Liver (tissue), 9 donors: ENCODE data around the gene HSPG2. TPM values are rescaled to one million over a fixed set of nuclear protein-coding genes. Genes with fewer than 3 reads are reported as not detected.

Experiments used
- DNase-seq: peaks from one replicate; pipeline ENCODE4 v3.0.0-alpha.2; 2017; ENCODE audit warnings: low spot score
- H3K27ac ChIP-seq, 2 donors: one replicate each; pipeline ENCODE4 v1.7.0; 2013; ENCODE audit warnings: inconsistent platforms in 2 of 2, low read length in 2 of 2, control low read depth in 1 of 2, low read depth in 1 of 2, mild to moderate bottlenecking in 1 of 2
- H3K27me3 ChIP-seq, 4 donors: one replicate each; pipeline versions ENCODE4 v1.6.1 to v1.7.0; 2013; ENCODE audit warnings: low read length in 3 of 4, inconsistent platforms in 1 of 4, mild to moderate bottlenecking in 1 of 4, moderate library complexity in 1 of 4; ENCODE audit not compliant: control insufficient read depth in 4 of 4, insufficient read depth in 4 of 4
- H3K36me3 ChIP-seq, 4 donors: one replicate each; pipeline versions ENCODE4 v1.6.1 to v1.7.0; 2013; ENCODE audit warnings: low read length in 3 of 4, mild to moderate bottlenecking in 3 of 4, low read depth in 1 of 4, moderate library complexity in 1 of 4; ENCODE audit not compliant: control insufficient read depth in 4 of 4, insufficient read depth in 3 of 4
- H3K4me1 ChIP-seq, 4 donors: one replicate each; pipeline versions ENCODE4 v1.6.1 to v1.7.0; 2013; ENCODE audit warnings: low read length in 3 of 4, mild to moderate bottlenecking in 3 of 4, moderate library complexity in 1 of 4; ENCODE audit not compliant: control insufficient read depth in 4 of 4, insufficient read depth in 4 of 4
- H3K4me3 ChIP-seq, 3 donors: one replicate each; pipeline versions ENCODE4 v1.6.1 to v1.7.0; 2013; ENCODE audit warnings: low read length in 3 of 3, control low read depth in 1 of 3, low read depth in 1 of 3, mild to moderate bottlenecking in 1 of 3
- H3K9ac ChIP-seq, 2 donors: one replicate each; pipeline ENCODE4 v1.7.0; 2013; ENCODE audit warnings: low read length in 2 of 2, mild to moderate bottlenecking in 2 of 2, moderate library complexity in 2 of 2, control low read depth in 1 of 2, low read depth in 1 of 2
- H3K9me3 ChIP-seq, 4 donors: one replicate each; pipeline versions ENCODE4 v1.6.1 to v1.7.0; 2013; ENCODE audit warnings: low read length in 3 of 4; ENCODE audit not compliant: control insufficient read depth in 4 of 4
- EGR1 ChIP-seq, 2 donors: IDR thresholded peaks; 2 replicates each; pipeline ENCODE4 v1.6.1; 2016 to 2018; ENCODE audit warnings: antibody characterized with exemption in 2 of 2, low read depth in 2 of 2
- FOXA1 ChIP-seq: IDR thresholded peaks from 2 replicates; pipeline ENCODE4 v1.6.1; 2016; ENCODE audit warnings: antibody characterized with exemption
- FOXA2 ChIP-seq: IDR thresholded peaks from 2 replicates; pipeline ENCODE4 v1.6.1; 2016; ENCODE audit warnings: antibody characterized with exemption
- GABPA ChIP-seq, 2 donors: IDR thresholded peaks in 1 of 2; conservative IDR thresholded peaks in 1 of 2; 2 replicates each; pipeline ENCODE4 v1.6.1; 2016; ENCODE audit warnings: antibody characterized with exemption in 2 of 2, mild to moderate bottlenecking in 1 of 2, moderate library complexity in 1 of 2
- HNF4A ChIP-seq, 2 donors: conservative IDR thresholded peaks; 2 replicates each; pipeline ENCODE4 v1.6.1; 2016; ENCODE audit warnings: antibody characterized with exemption in 2 of 2, mild to moderate bottlenecking in 2 of 2
- HNF4G ChIP-seq: IDR thresholded peaks from 2 replicates; pipeline ENCODE4 v1.6.1; 2016; ENCODE audit warnings: antibody characterized with exemption
- JUND ChIP-seq, 2 donors: IDR thresholded peaks; 2 replicates each; pipeline ENCODE4 v1.6.1; 2016; ENCODE audit warnings: antibody characterized with exemption in 2 of 2
- NR2F2 ChIP-seq: IDR thresholded peaks from 2 replicates; pipeline ENCODE4 v1.6.1; 2016; ENCODE audit warnings: antibody characterized with exemption
- RAD21 ChIP-seq, 2 donors: IDR thresholded peaks; 2 replicates each; pipeline ENCODE4 v1.6.1; 2016; ENCODE audit warnings: antibody characterized with exemption in 2 of 2, mild to moderate bottlenecking in 2 of 2
- TAF1 ChIP-seq: conservative IDR thresholded peaks from 2 replicates; pipeline ENCODE4 v1.6.1; 2016; ENCODE audit warnings: antibody characterized with exemption, mild to moderate bottlenecking
- YY1 ChIP-seq: IDR thresholded peaks from 2 replicates; pipeline ENCODE4 v1.6.1; 2016; ENCODE audit warnings: antibody characterized with exemption, mild to moderate bottlenecking
- WGBS: extraction: QIAGEN DNeasy Blood & Tissue Kit; methylation state at CpG from one replicate; pipeline ENCODE4 v1.1.7; 2013; 5-methylcytosine and 5-hydroxymethylcytosine counted together
- polyA plus RNA-seq, 2 donors: library from polyadenylated mRNA; stranded (reverse) in 1 of 2; unstranded in 1 of 2; fragments of 200-250 nt in 1 of 2; fragments of >200 nt in 1 of 2; fragmentation: Nextera tagmentation in 1 of 2; extraction: Ambion mirVana in 1 of 2; gene quantifications; one replicate each; pipeline versions ENCODE4 v1.2.1 to v1.2.3, GENCODE V29; 2013 to 2015
- total RNA-seq, 2 donors: library from RNA; depleted of rRNA; stranded (reverse); fragments of >200 nt; gene quantifications; one replicate each; pipeline ENCODE4 v1.2.3, GENCODE V29; 2014
- TF ChIP-seq, protein P1 (sequence below): IDR thresholded peaks from 2 replicates; pipeline ENCODE4 v1.6.1; 2016; ENCODE audit warnings: antibody characterized with exemption
- TF ChIP-seq, protein P2 (sequence below): IDR thresholded peaks from 2 replicates; pipeline ENCODE4 v1.6.1; 2016; ENCODE audit warnings: antibody characterized with exemption
- TF ChIP-seq, protein P3 (sequence below): IDR thresholded peaks from 2 replicates; pipeline ENCODE4 v1.6.1; 2016; ENCODE audit warnings: antibody characterized with exemption, mild to moderate bottlenecking
- TF ChIP-seq, protein P4 (sequence below): IDR thresholded peaks from 2 replicates; pipeline ENCODE4 v1.6.1; 2016; ENCODE audit warnings: antibody characterized with exemption
- donor health status: healthy.
- donor health status: healthy.
- donor health status: healthy.
- donor health status: healthy.
- donor health status: healthy.

Gene HSPG2
- total and polyA plus RNA-seq, 4 donors: 5.6 to 43.9 (median 23.9) TPM

DNA sequence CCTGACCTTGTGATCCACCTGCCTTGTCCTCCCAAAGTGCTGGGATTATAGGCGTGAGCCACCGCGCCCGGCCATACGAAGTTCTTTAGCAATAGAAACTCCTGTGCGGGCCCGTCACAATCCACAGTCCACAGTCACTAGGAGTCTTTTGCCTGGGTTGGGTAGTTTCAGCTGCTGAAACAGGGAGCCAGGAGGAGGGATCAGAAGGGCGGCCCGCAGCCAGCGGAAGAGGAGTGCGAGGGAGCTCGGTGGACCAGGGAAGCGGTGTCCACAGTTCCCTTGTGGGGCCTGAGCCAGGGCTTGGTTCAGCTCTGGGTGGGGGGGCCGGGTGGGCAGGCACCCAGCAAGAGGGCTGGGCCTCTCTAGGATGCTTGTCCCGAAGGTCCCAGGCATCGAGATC is 17.9 kb upstream of the HSPG2 start:
- peaks cover 0 to 8% (median 0%) of the 10 kb centered on the region in 4 donors for H3K4me1 ChIP-seq
- no peaks in the 10 kb centered on the region for H3K27me3 ChIP-seq
- H3K27ac ChIP-seq: no peak overlapping the region
- DNase-seq: no peak
- H3K9ac ChIP-seq: no peak overlapping the region
- TF ChIP-seq, protein P1, sequence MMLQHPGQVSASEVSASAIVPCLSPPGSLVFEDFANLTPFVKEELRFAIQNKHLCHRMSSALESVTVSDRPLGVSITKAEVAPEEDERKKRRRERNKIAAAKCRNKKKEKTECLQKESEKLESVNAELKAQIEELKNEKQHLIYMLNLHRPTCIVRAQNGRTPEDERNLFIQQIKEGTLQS: no peak
- no peak for TF ChIP-seq HNF4G
- no peak for TF ChIP-seq JUND (IDR thresholded peaks at IDR 0.05)
- TF ChIP-seq FOXA1: no peak
- TF ChIP-seq TAF1: no peak
- no peak for TF ChIP-seq RAD21 (IDR thresholded peaks at IDR 0.05)
- TF ChIP-seq YY1: no peak
- no peak for TF ChIP-seq FOXA2
- WGBS: 81% methylated on average over 16 of the region's 16 CpGs
- no peaks in the 10 kb centered on the region for H3K36me3 ChIP-seq
- no peak overlapping the region for H3K4me3 ChIP-seq
- no peaks in the 10 kb centered on the region for H3K9me3 ChIP-seq

DNA sequence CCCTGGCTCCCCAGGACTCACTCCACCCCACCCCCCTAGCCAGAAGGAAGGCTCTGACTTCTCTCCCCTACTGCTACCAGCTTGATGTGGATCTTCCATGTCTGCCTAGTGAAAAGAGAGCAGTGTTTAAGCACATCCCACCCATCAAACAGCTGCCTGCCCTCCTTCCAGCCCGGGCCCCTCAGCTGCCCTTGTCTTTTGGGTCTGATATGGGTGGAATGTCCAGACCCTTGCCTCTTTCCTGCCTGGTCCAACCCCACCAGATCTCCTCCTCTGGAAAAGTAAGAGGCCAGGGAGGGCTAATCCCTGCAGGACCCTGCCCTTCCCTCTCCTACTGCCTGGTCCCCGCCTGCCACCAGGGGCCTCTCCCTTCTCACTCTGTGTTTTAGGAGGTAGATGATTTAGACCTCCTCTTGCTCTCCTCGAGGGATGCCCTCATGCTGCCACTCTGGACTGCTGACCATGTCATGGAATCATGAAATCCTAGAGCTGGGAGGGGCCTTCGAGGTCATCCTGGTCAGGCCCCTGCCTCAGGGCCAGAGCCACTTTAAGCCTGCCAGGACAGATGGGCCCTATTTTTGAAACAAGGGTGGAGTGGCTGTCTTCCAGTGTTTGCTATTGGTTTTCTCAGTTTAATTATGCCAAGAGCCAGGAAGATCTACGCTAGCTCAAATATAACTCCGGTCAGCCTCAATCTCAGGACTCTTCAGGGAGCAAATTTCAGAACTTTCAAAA is 15.8 kb upstream of the HSPG2 start:
- TF ChIP-seq FOXA1: no peak
- TF ChIP-seq, protein P2, sequence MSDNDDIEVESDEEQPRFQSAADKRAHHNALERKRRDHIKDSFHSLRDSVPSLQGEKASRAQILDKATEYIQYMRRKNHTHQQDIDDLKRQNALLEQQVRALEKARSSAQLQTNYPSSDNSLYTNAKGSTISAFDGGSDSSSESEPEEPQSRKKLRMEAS: no peak
- TF ChIP-seq, protein P3, sequence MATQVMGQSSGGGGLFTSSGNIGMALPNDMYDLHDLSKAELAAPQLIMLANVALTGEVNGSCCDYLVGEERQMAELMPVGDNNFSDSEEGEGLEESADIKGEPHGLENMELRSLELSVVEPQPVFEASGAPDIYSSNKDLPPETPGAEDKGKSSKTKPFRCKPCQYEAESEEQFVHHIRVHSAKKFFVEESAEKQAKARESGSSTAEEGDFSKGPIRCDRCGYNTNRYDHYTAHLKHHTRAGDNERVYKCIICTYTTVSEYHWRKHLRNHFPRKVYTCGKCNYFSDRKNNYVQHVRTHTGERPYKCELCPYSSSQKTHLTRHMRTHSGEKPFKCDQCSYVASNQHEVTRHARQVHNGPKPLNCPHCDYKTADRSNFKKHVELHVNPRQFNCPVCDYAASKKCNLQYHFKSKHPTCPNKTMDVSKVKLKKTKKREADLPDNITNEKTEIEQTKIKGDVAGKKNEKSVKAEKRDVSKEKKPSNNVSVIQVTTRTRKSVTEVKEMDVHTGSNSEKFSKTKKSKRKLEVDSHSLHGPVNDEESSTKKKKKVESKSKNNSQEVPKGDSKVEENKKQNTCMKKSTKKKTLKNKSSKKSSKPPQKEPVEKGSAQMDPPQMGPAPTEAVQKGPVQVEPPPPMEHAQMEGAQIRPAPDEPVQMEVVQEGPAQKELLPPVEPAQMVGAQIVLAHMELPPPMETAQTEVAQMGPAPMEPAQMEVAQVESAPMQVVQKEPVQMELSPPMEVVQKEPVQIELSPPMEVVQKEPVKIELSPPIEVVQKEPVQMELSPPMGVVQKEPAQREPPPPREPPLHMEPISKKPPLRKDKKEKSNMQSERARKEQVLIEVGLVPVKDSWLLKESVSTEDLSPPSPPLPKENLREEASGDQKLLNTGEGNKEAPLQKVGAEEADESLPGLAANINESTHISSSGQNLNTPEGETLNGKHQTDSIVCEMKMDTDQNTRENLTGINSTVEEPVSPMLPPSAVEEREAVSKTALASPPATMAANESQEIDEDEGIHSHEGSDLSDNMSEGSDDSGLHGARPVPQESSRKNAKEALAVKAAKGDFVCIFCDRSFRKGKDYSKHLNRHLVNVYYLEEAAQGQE: no peak
- H3K36me3 ChIP-seq: no peaks in the 10 kb centered on the region
- no peaks in the 10 kb centered on the region for H3K9me3 ChIP-seq
- H3K27ac ChIP-seq: no peak overlapping the region
- H3K27me3 ChIP-seq: no peaks in the 10 kb centered on the region
- H3K4me3 ChIP-seq: no peak overlapping the region
- DNase-seq: no peak
- peaks cover 0 to 8% (median 0%) of the 10 kb centered on the region in 4 donors for H3K4me1 ChIP-seq
- 86% methylated on average over 6 of the region's 6 CpGs for WGBS
- no peak overlapping the region for H3K9ac ChIP-seq

DNA sequence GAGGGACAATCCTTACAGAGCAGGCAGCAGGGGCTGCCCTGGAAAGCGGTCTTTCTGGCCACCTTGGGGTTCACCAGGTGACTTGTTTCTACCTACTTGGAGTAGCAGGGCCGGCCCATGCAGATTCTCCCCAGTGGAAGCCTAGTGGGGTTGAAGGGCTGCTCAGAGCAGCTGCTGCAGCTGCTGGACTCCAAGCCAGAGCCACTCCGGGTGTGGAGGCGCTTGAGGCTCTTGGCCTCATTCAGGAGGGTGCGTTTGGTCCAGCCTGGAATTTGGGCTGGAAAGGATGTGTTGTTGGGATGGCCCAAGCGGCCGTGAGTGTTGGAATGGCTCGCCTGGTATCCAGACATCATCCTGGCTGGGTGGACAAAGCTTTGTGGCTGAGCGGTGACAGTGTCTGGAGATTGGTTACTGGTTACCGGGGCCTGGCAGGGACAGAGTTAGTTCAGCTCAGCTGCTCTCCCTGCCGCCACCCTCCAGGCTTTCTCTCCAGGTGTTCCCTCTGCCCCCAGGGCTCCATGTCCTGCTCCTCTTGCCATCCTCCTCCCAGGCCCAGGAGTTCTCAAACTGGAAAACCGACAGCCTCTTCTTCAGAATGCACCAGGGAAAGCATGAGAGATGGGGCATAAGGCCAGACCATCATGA is 14.2 kb upstream of the HSPG2 start:
- no peak overlapping the region for H3K27ac ChIP-seq
- H3K36me3 ChIP-seq: no peaks in the 10 kb centered on the region
- H3K4me3 ChIP-seq: no peak overlapping the region
- H3K9me3 ChIP-seq: no peaks in the 10 kb centered on the region
- WGBS: 86% methylated on average over 12 of the region's 12 CpGs
- H3K27me3 ChIP-seq: no peaks in the 10 kb centered on the region
- no peak for DNase-seq
- peaks cover 0 to 2% (median 0%) of the 10 kb centered on the region in 4 donors for H3K4me1 ChIP-seq
- H3K9ac ChIP-seq: no peak overlapping the region
- TF ChIP-seq NR2F2 (no peak), FOXA2 (no peak), EGR1 (IDR thresholded peaks at IDR 0.05; ENCODE audit: low read depth in 2 of 2) (no peak), TAF1 (no peak), HNF4A (conservative IDR thresholded peaks at IDR 0.05) (no peak), GABPA (IDR thresholded peaks at IDR 0.05 in 1 of 2, conservative IDR thresholded peaks at IDR 0.05 in 1 of 2) (no peak), YY1 (no peak)
- TF ChIP-seq, protein P3: no peak
- TF ChIP-seq, protein P2: no peak
- TF ChIP-seq, protein P4, sequence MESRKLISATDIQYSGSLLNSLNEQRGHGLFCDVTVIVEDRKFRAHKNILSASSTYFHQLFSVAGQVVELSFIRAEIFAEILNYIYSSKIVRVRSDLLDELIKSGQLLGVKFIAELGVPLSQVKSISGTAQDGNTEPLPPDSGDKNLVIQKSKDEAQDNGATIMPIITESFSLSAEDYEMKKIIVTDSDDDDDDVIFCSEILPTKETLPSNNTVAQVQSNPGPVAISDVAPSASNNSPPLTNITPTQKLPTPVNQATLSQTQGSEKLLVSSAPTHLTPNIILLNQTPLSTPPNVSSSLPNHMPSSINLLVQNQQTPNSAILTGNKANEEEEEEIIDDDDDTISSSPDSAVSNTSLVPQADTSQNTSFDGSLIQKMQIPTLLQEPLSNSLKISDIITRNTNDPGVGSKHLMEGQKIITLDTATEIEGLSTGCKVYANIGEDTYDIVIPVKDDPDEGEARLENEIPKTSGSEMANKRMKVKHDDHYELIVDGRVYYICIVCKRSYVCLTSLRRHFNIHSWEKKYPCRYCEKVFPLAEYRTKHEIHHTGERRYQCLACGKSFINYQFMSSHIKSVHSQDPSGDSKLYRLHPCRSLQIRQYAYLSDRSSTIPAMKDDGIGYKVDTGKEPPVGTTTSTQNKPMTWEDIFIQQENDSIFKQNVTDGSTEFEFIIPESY: no peak
- TF ChIP-seq, protein P1: no peak
